ENCODE measurements around the gene ARHGAP23. TPM values are rescaled to one million over a fixed set of nuclear protein-coding genes. Genes with fewer than 3 reads are reported as not detected.

ARHGAP23 gene
- polyA plus RNA-seq, 1 donor from 2014 or later: 1.6 TPM

DNA sequence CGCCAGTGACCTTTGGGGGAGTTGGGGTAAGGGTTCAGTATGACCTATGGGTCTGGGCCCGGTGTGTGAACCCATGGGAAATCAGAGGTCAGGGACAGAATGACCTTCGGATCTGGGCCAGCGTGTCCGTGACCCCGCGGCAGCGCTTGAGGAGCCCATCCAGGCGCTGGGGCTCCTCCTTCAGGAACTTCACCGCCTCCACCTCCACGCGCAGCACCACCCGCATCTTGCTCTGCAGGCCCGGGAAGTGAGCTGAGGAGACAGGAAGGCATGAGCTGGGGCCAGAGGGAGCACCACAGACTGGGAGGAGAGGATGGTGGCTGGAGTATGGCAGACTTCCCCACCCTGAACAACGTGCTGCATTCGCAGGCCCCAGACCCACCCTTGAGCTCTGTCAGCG, 124.1 kb downstream of the ARHGAP23 start:
- Histone ChIP-seq H3K9me2 (ENCODE audit: insufficient read depth, low read length) (no peaks in the 10 kb centered on the region), H3K4me3 (ENCODE audit: low read length) (no peak overlapping the region), H3F3A (ENCODE audit: insufficient read depth, low read length, poor library complexity, severe bottlenecking) (no peaks in the 10 kb centered on the region), H3K36me3 (ENCODE audit: insufficient read depth, low read length) (peaks cover 6% of the 10 kb centered on the region), H3K9me3 (ENCODE audit: low read length) (no peaks in the 10 kb centered on the region), H2AFZ (ENCODE audit: low read depth, low read length) (no peak overlapping the region), H3K27me3 (ENCODE audit: insufficient read depth, low read depth, low read length) (no peaks in the 10 kb centered on the region), H3K9ac (ENCODE audit: low read length) (no peak overlapping the region), H3K27ac (ENCODE audit: low read length) (no peak overlapping the region), H4K20me1 (ENCODE audit: insufficient read depth) (no peaks in the 10 kb centered on the region), H3K4me2 (ENCODE audit: low read length) (no peak overlapping the region), H3K79me2 (replicated peaks; ENCODE audit: insufficient read depth, low read length) (no peaks in the 10 kb centered on the region)
- TF ChIP-seq, protein P1, sequence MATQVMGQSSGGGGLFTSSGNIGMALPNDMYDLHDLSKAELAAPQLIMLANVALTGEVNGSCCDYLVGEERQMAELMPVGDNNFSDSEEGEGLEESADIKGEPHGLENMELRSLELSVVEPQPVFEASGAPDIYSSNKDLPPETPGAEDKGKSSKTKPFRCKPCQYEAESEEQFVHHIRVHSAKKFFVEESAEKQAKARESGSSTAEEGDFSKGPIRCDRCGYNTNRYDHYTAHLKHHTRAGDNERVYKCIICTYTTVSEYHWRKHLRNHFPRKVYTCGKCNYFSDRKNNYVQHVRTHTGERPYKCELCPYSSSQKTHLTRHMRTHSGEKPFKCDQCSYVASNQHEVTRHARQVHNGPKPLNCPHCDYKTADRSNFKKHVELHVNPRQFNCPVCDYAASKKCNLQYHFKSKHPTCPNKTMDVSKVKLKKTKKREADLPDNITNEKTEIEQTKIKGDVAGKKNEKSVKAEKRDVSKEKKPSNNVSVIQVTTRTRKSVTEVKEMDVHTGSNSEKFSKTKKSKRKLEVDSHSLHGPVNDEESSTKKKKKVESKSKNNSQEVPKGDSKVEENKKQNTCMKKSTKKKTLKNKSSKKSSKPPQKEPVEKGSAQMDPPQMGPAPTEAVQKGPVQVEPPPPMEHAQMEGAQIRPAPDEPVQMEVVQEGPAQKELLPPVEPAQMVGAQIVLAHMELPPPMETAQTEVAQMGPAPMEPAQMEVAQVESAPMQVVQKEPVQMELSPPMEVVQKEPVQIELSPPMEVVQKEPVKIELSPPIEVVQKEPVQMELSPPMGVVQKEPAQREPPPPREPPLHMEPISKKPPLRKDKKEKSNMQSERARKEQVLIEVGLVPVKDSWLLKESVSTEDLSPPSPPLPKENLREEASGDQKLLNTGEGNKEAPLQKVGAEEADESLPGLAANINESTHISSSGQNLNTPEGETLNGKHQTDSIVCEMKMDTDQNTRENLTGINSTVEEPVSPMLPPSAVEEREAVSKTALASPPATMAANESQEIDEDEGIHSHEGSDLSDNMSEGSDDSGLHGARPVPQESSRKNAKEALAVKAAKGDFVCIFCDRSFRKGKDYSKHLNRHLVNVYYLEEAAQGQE (IDR thresholded peaks at IDR 0.05; ENCODE audit: borderline replicate concordance): no peak
- TF ChIP-seq EZH2 (IDR thresholded peaks at IDR 0.05; ENCODE audit: borderline replicate concordance, insufficient read depth, low read length, poor library complexity, severe bottlenecking): no peak
- TF ChIP-seq TAF1 (IDR thresholded peaks at IDR 0.05; ENCODE audit: low read depth): no peak
- TF ChIP-seq, protein P2, sequence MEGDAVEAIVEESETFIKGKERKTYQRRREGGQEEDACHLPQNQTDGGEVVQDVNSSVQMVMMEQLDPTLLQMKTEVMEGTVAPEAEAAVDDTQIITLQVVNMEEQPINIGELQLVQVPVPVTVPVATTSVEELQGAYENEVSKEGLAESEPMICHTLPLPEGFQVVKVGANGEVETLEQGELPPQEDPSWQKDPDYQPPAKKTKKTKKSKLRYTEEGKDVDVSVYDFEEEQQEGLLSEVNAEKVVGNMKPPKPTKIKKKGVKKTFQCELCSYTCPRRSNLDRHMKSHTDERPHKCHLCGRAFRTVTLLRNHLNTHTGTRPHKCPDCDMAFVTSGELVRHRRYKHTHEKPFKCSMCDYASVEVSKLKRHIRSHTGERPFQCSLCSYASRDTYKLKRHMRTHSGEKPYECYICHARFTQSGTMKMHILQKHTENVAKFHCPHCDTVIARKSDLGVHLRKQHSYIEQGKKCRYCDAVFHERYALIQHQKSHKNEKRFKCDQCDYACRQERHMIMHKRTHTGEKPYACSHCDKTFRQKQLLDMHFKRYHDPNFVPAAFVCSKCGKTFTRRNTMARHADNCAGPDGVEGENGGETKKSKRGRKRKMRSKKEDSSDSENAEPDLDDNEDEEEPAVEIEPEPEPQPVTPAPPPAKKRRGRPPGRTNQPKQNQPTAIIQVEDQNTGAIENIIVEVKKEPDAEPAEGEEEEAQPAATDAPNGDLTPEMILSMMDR (IDR thresholded peaks at IDR 0.05; ENCODE audit: poor library complexity, severe bottlenecking): no peak
- TF ChIP-seq SMC3 (conservative IDR thresholded peaks at IDR 0.05; ENCODE audit: poor library complexity): no peak
- TF ChIP-seq MXI1 (conservative IDR thresholded peaks at IDR 0.05; ENCODE audit: poor library complexity, severe bottlenecking): no peak
- no peak for TF ChIP-seq POLR2AphosphoS5 (IDR thresholded peaks at IDR 0.05)
- TF ChIP-seq EP300 (conservative IDR thresholded peaks at IDR 0.05; ENCODE audit: poor library complexity, severe bottlenecking): no peak
- no peak for TF ChIP-seq RAD21 (conservative IDR thresholded peaks at IDR 0.05)

GRCh38 chr17:38554430-38555350, 126.4 kb downstream of the ARHGAP23 start:
- no peak overlapping the region for H3K27ac ChIP-seq (ENCODE audit: low read length)
- no peaks in the 10 kb centered on the region for H3K79me2 ChIP-seq (replicated peaks; ENCODE audit: insufficient read depth, low read length)
- H3K4me3 ChIP-seq (ENCODE audit: low read length): no peak overlapping the region
- no peak overlapping the region for H2AFZ ChIP-seq (ENCODE audit: low read depth, low read length)
- peaks cover 4% of the 10 kb centered on the region for H4K20me1 ChIP-seq (ENCODE audit: insufficient read depth)
- no peak overlapping the region for H3K9ac ChIP-seq (ENCODE audit: low read length)
- no peaks in the 10 kb centered on the region for H3K27me3 ChIP-seq (ENCODE audit: insufficient read depth, low read depth, low read length)
- H3K4me2 ChIP-seq (ENCODE audit: low read length): no peak overlapping the region
- peaks cover 6% of the 10 kb centered on the region for H3K36me3 ChIP-seq (ENCODE audit: insufficient read depth, low read length)
- TF ChIP-seq POLR2AphosphoS5 (IDR thresholded peaks at IDR 0.05) (no peak), EP300 (conservative IDR thresholded peaks at IDR 0.05; ENCODE audit: poor library complexity, severe bottlenecking) (no peak), EZH2 (IDR thresholded peaks at IDR 0.05; ENCODE audit: borderline replicate concordance, insufficient read depth, low read length, poor library complexity, severe bottlenecking) (no peak), RAD21 (conservative IDR thresholded peaks at IDR 0.05) (no peak), MXI1 (conservative IDR thresholded peaks at IDR 0.05; ENCODE audit: poor library complexity, severe bottlenecking) (no peak), SMC3 (conservative IDR thresholded peaks at IDR 0.05; ENCODE audit: poor library complexity) (no peak), TAF1 (IDR thresholded peaks at IDR 0.05; ENCODE audit: low read depth) (no peak)
- TF ChIP-seq, protein P1 (IDR thresholded peaks at IDR 0.05; ENCODE audit: borderline replicate concordance): no peak
- TF ChIP-seq, protein P2 (IDR thresholded peaks at IDR 0.05; ENCODE audit: poor library complexity, severe bottlenecking): no peak
- no peaks in the 10 kb centered on the region for H3K9me3 ChIP-seq (ENCODE audit: low read length)
- H3F3A ChIP-seq (ENCODE audit: insufficient read depth, low read length, poor library complexity, severe bottlenecking): peaks cover 3% of the 10 kb centered on the region
- no peaks in the 10 kb centered on the region for H3K9me2 ChIP-seq (ENCODE audit: insufficient read depth, low read length)

Measured in neural cell (in vitro differentiated cells).